Neural crest cell (in vitro differentiated cells): ENCODE data around the gene DNAAF5. TPM values are rescaled to one million over a fixed set of nuclear protein-coding genes. Genes with fewer than 3 reads are reported as not detected.

ENCODE experiments used
- DNase-seq: peaks from one replicate; pipeline ENCODE4 v3.0.0; 2021; ENCODE audit warnings: low read depth, mixed read lengths, low spot score
- H3K27ac Mint-ChIP-seq: one replicate; pipeline ENCODE4 v1.8.0; 2021; ENCODE audit warnings: mild to moderate bottlenecking, mixed read lengths; ENCODE audit not compliant: unreplicated experiment
- H3K27me3 Mint-ChIP-seq: 2 replicates; pipeline ENCODE4 v1.8.0; 2021; ENCODE audit warnings: low read depth, mild to moderate bottlenecking, mixed read lengths
- H3K36me3 Mint-ChIP-seq: 2 replicates; pipeline ENCODE4 v1.8.0; 2021; ENCODE audit warnings: low read depth, mild to moderate bottlenecking, mixed read lengths
- H3K4me1 Mint-ChIP-seq: 2 replicates; pipeline ENCODE4 v1.8.0; 2021; ENCODE audit warnings: mixed read lengths
- H3K4me3 Mint-ChIP-seq: one replicate; pipeline ENCODE4 v1.8.0; 2021; ENCODE audit warnings: mild to moderate bottlenecking, mixed read lengths
- H3K9me3 Mint-ChIP-seq: 2 replicates; pipeline ENCODE4 v1.8.0; 2021; ENCODE audit warnings: mixed read lengths
- total RNA-seq: library from RNA; stranded (reverse); gene quantifications from 2 replicates; pipeline ENCODE4 v1.2.1, GENCODE V29; 2021
- TF ChIP-seq, protein P1 (sequence below): fragments of 200-600 bp; sonication (generic); conservative IDR thresholded peaks from 2 replicates; pipeline ENCODE4 v1.5.0; 2021; ENCODE audit warnings: antibody characterized with exemption, mild to moderate bottlenecking

The DNAAF5 gene
- total RNA-seq, 1 donor from 2014 or later, result 54.2 TPM

GRCh38 chr7:693280-693679 lies 33.2 kb upstream of the DNAAF5 start:
- Mint-ChIP-seq H3K4me3 (no peak overlapping the region), H3K36me3 (peaks cover 15% of the 10 kb centered on the region), H3K9me3 (peaks cover 6% of the 10 kb centered on the region), H3K27me3 (no peaks in the 10 kb centered on the region), H3K4me1 (no peaks in the 10 kb centered on the region), H3K27ac (no peak overlapping the region)
- TF ChIP-seq, protein P1, sequence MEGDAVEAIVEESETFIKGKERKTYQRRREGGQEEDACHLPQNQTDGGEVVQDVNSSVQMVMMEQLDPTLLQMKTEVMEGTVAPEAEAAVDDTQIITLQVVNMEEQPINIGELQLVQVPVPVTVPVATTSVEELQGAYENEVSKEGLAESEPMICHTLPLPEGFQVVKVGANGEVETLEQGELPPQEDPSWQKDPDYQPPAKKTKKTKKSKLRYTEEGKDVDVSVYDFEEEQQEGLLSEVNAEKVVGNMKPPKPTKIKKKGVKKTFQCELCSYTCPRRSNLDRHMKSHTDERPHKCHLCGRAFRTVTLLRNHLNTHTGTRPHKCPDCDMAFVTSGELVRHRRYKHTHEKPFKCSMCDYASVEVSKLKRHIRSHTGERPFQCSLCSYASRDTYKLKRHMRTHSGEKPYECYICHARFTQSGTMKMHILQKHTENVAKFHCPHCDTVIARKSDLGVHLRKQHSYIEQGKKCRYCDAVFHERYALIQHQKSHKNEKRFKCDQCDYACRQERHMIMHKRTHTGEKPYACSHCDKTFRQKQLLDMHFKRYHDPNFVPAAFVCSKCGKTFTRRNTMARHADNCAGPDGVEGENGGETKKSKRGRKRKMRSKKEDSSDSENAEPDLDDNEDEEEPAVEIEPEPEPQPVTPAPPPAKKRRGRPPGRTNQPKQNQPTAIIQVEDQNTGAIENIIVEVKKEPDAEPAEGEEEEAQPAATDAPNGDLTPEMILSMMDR, result no peak
- DNase-seq, result no peak

- Mint-ChIP-seq H3K36me3 (peaks cover 6% of the 10 kb centered on the region), H3K9me3 (peaks cover 2% of the 10 kb centered on the region), H3K4me3 (no peak overlapping the region), H3K4me1 (peaks cover 10% of the 10 kb centered on the region), H3K27me3 (no peaks in the 10 kb centered on the region), H3K27ac (no peak overlapping the region)
- TF ChIP-seq, protein P1, result no peak
- no peak for DNase-seq
Measured at GRCh38 chr7:696426-696811, 30.1 kb upstream of the DNAAF5 start.

DNA sequence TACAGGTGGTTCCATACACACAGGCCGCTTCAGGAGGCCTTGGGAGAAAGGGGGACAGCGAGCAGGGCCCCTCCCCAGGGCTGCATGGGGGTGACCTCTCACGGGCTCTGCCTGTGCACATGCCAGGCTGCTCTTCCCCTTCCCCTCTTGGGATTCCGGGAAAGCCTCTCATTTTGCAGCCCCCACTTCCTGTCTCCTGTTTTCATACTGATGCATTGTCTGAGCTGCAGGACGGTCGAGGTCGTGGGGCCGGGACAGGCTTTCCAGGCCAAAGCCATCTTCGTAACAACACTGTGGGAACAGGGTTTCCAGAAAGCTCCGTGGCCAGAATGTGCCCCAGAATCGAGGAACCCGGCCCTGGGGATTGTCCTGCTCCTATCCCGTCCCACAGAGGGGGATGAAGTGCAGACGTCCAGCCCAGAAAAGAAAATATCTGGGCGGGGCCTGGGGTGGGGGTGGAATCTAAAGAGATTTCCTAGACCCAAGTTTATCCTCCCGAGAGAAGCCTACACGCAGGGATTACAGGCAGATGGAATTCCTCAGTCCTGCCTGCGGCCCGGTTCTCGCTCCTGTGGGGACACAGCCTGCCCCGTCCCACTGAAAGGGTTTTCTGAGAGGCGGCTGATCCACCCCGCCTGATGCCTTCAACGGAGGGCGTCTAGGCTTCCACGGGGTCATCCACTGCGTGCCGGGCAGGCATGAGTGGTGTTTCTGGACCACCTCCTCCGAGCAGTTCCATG lies 29.5 kb upstream of the DNAAF5 start:
- Mint-ChIP-seq H3K4me1 (peaks cover 10% of the 10 kb centered on the region), H3K27ac (no peak overlapping the region), H3K4me3 (no peak overlapping the region), H3K9me3 (no peaks in the 10 kb centered on the region), H3K27me3 (no peaks in the 10 kb centered on the region), H3K36me3 (peaks cover 4% of the 10 kb centered on the region)
- no peak for DNase-seq
- TF ChIP-seq, protein P1, result no peak

DNA sequence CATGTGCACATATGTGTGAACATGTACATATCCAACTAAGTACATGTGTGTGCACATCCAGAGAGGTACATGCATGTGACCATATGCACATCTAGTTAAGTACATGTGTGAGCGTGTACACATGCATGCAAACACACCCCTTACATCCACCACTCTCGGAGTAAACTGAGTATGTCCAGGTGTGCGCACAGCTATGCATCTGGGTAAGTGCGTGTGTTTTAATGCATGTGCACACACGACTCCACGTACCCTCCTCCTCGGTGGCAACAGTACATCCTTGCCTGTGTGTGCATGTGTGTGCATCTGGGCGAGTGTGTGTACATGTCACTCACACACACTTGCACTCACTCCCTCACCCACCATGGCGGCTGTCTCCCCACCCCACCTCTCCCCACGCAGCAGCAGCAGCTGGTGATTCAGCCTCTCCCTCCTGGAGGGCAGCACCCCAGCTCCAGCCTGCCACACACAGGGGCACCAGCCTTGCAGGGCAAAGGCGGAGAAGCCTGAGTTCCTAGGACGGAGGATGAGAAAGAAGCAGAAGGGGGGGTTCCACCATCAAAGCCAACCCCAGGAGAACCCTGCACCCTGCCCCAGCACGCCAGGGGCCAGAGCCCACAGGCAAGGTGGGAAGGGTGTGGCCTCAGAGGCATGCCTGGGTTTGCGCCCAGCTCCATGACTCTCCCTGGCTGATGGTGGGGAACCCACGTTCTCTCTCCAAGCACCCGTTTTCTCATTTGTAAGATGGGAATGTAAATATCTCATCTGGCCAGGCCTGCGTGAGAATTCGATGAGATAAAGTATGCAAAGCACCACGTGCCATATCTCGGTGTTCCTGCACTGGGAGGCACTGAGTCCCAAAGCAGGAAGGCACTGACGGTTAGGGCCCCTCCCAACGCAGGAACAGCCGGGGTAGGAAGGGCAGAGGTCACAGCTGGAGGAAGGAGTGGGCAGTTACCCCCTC lies 27.7 kb upstream of the DNAAF5 start:
- Mint-ChIP-seq H3K4me3 (no peak overlapping the region), H3K9me3 (peaks cover 3% of the 10 kb centered on the region), H3K36me3 (peaks cover 3% of the 10 kb centered on the region), H3K27ac (no peak overlapping the region), H3K27me3 (no peaks in the 10 kb centered on the region), H3K4me1 (peaks cover 10% of the 10 kb centered on the region)
- DNase-seq, result no peak
- TF ChIP-seq, protein P1, result no peak

DNA sequence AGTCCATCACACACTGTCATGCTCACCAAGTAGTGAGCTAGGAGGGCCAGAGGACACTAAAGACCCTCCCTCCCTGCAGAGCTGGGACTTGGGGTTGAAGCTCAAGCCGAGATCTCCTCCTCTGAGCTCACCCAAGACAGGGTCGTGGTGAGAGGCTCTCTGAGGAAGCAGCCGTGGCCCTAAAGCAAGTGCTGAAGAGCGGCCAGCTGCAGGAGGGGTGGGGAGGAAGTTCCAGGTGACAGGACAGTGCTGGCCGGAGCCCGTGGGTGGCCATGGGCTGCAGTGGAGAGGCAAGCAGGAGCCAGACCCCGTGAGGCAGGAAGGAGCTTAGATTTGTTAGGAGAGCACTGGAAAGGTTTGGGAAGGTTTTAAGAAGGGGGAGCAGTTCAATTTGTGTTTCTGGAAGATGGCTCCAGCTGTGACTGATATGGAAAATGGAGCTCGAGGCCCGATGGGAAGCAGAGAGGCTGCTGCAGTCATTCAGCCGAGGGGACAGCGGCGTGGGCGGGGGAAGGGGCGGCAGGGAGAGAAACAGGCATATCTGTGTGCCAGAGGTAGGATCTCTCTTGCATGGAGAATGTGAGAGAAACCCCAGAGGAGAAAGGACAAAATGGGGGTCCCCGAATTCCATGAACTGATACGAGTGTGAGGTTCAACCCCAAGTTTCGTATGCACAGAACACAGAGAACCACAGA lies 26.9 kb upstream of the DNAAF5 start:
- Mint-ChIP-seq H3K4me3 (no peak overlapping the region), H3K36me3 (peaks cover 3% of the 10 kb centered on the region), H3K4me1 (peaks cover 10% of the 10 kb centered on the region), H3K27me3 (no peaks in the 10 kb centered on the region), H3K27ac (no peak overlapping the region), H3K9me3 (peaks cover 3% of the 10 kb centered on the region)
- TF ChIP-seq, protein P1, result no peak
- no peak for DNase-seq
